ENCODE results near the gene EMCN. TPM values are rescaled to one million over a fixed set of nuclear protein-coding genes. Genes with fewer than 3 reads are reported as not detected.
"Not testable (repeated sequence)": the region's sequence is repeated elsewhere in the genome, so short reads cannot be mapped to it uniquely, and the experiment has no call there.

EMCN gene, protein sequence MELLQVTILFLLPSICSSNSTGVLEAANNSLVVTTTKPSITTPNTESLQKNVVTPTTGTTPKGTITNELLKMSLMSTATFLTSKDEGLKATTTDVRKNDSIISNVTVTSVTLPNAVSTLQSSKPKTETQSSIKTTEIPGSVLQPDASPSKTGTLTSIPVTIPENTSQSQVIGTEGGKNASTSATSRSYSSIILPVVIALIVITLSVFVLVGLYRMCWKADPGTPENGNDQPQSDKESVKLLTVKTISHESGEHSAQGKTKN
- 2.9 TPM for total RNA-seq

DNA sequence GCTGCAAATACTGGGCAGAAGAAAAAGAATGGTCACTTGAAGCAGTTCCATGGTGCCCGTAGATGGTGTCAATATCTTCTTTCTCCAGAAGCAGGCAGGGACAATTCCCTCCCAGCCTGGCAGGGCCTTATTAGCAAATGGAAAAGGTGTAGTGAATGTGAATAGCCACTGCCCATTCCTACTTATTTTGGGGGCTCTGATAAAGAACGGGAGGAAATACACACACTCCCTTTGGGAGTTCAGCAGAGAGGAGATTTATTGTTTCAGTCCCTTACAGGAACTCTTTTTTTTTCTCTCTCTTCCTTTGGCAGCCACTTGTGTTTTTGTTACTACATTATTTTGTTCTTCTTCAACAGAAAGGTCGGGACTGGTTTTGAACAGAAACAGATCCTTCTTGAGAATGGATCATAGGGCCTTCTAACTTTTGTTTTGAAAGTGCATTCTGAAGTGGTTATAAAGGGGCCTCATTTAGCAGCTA, at the start of gene EMCN:
TSS of gene EMCN (minus strand) at position 159 of the 478 bp plus-strand sequence. CDS start at position 51, 108 bp downstream.
- DNase-seq (ENCODE audit: low spot score in 2 of 2) (no peak), FAIRE-seq (no peak)

DNA sequence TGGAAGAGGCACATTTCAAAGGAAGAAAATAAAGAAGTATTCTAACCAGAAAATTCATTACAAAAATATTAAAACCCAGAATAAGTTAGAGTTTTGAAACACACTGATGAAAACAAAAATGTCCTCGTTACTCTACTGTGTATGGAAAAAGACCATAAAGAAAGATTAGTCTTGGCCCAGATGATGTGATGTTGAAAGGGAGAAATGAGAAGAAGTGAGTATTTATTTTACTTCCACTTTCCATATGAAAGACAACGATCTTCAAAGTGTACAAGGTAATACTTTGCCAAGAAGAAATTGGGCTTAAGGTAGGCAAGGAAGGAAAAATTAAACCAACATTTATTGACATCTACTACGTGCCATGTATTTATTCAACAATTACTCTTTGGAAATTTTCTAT, 48.6 kb upstream of the EMCN start:
- FAIRE-seq = no peak

DNA sequence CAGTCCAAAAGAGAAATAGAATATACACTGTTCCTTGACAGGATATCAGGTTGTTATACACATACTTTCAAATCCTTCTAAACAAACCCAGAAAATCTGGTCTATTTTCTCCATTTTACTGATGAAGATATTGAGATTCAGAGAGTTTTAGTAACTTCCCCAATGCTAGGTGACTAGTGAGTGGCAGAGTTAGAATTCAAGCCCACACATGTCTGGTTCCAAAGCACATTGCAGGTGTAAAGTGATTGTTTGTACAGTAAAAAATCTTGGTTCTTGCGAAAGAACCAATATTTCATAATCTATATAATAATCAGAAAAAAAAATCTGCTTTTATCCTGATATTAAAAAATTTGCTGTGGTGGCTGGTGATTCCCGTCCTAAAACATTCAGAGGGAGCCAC, 39.5 kb upstream of the EMCN start:
- FAIRE-seq = no peak
- no peak for DNase-seq (ENCODE audit: low spot score in 2 of 2)

More for the DNA sequence above, 48.6 kb upstream of the EMCN start:
- no peak for DNase-seq (ENCODE audit: low spot score in 2 of 2)

DNA sequence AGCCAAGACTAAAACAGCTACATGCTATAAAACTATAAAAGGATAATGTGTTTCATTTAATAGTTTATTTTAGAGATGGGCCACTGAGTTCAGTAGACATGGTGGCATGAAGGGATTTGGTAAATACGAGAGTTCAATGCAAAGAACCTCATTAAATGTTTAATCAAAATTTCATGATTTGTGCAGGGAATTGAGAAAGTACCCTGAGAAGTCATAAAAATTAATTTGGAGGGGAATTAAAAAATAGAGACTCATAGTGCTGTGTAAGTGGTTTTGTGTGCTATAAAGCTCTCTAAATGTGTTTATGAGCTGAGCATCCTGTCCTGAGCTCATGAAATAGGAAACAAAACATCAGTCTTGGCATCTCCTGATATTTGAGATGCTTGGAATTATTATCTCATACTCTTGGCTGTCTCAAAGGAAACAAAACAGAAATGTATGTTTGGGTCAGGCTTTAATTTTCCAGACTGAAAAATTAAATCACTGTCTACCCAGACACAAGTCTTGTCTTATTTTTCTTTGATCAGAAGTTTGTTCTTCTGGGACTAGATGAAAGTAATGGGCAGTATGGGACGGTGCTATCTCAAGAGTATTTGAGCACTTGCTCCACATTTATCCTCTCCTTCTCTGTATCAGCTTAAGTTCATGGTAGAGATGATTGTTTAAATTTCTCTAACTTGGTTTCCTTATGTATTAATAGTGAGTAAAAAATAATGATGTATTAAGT, 38.0 kb upstream of the EMCN start:
- no peak for DNase-seq (ENCODE audit: low spot score in 2 of 2)
- FAIRE-seq = no peak

DNA sequence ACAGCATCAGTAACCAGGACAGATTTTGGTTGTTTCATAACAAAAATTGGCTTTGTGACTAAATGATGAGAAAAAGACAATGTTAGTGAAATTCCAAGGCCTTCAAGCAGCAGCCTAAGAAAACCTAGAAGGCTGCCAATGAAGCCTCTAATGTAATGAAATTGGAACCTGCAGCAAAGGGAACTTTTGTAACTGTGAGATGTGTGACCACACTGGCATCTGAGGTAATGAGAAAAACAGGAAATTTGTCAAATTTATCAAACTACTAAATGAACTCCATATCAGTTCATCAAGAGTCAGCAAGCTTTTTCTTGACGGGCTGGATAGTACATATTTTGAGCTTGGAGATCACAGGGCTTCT, 30.4 kb upstream of the EMCN start:
- FAIRE-seq (no peak), DNase-seq (ENCODE audit: low spot score in 2 of 2) (no peak)

DNA sequence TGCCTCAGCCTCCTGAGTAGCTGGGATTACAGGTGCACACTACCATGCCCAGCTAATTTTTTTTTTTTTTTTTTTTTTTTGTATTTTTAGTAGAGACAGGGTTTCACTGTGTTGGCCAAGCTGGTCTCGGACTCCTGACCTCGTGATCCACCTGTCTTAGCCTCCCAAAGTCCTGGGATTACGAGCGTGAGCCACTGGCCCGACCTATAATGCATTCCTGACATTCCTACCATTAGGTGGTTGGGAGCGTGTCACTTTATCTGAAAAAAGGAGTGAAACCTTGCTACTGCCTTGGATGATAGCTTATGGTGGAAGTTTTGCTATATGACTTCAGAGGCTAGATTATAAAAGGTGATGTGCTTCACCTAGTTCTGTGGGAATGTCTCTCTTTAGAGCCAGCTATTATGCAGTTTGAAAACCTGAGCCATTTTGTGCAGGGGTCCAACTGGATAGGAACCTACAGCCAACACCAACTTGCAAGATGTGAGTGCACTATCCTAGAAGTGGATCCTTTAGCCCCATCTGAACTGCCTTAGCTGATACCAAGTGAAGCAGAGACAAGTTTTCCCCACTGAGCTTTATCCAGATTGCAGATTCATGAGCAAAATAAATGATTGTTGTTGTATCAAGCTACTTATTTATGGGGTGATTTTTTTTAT, 29.8 kb upstream of the EMCN start:
- FAIRE-seq (no peak), DNase-seq (ENCODE audit: low spot score in 2 of 2) (no peak)

DNA sequence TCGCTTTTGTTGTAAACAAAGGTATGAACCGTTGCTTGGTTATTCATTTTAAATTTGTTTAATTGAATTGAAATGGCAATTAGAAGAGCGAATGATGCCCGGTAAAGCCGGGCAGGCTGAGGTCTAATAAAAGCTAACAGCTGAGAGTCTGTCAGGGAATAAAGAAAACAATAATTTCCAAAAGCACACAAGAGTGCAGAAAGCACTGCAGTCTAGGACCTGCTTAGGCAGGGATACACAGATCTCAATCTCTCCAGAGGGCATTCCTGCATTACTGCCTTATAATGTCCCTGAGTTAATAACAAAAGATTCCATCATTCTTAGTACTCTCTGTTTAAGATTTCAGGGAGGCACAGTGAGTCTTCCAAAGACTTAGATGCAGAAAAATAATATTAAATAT, 27.6 kb upstream of the EMCN start:
- DNase-seq (ENCODE audit: low spot score in 2 of 2) = no peak
- no peak for FAIRE-seq

DNA sequence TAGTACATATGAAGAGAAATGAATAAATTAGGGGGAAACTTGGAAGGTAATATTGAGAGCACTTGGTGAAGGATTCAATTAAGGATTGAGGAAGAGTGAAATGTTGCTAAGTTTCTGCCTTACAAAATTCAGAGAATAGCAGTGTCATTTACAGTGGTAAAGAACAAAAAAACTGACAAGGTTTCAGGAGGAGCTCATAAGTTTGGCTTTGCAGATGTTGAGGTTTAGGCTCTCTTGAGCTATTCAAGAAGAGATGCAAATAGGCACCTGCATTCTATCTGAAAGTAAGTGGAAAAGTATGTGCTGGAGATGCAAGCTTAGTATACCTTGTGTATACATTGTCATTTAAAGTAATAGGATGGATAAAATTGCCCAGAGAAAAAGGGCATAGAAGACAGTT, 22.3 kb upstream of the EMCN start:
- DNase-seq (ENCODE audit: low spot score in 2 of 2) (no peak), FAIRE-seq (no peak)

DNA sequence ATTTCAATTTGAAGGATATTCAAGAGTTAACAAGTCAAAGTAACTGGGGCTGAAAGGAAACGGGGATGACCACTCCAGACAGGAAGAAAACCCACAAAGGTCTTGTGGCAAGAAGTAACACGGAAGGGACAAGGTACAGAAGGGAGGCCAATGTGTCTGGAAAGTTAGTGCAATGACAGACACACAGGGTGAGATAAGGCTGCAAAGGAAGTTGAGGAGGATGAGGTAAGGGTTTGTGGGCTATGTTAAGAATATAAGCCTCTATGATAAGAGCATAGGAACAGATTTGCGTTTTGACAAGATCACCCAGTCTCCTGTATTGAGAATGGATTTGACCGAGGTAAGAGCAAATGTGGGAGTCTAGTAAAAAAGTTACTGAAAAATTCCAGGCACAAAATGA, 21.9 kb upstream of the EMCN start:
- no peak for DNase-seq (ENCODE audit: low spot score in 2 of 2)
- FAIRE-seq = no peak

DNA sequence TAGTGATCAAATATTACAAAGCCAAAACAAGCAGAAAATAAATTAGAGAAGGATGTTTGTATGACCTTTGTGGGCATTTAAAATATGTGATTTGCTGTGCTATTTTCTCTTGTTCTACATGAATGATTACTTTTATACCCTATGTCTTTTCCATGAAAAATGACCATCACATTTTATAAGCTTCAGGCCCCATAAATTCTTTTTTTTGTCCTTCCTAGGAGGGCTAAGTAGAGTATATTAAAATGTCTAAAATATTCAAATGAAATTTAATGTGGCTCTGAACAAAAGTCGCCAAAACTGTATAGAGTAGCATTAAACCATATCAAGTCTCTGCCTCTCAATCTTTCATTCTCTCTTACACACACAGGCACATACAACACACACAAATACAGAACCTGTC, 15.9 kb upstream of the EMCN start:
- no peak for FAIRE-seq

DNA sequence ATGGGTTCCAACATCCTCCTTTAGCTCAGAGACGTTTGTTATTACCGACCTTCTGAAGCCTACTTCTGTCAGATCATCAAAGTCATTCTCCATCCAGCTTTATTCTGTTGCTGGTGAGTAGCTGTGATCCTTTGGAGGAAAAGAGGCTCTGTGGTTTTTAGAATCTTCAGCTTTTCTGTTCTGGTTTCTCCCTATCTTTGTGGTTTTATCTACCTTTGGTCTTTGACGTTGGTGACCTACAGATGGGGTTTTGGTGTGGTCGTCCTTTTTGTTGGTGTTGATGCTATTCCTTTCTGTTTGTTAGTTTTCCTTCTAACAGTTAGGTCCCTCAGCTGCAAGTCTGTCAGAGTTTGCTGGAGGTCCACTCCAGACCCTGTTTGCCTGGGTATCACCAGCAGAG, 12.3 kb upstream of the EMCN start:
- not testable (repeated sequence) for DNase-seq (ENCODE audit: low spot score in 2 of 2); FAIRE-seq

More for the DNA sequence above, 15.9 kb upstream of the EMCN start:
- DNase-seq (ENCODE audit: low spot score in 2 of 2) = no peak

DNA sequence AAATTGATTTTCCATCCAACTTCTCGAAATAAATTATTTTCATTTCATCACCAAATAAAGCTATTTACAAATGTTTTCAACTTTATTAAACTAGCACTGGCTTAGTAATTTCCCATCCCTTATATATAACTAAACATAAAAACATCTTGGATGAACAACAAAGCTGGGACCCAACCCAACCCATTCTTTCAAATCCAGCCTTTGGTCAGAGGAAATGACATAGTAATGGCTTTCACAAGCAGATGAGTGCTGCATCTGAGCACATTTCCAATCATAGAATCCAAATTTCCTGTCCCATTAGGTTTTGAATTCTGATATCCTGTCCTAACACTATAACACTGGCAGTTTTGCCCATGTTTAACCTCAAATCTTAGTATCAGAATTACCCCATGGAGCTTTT, 7.9 kb upstream of the EMCN start:
- DNase-seq (ENCODE audit: low spot score in 2 of 2) (no peak), FAIRE-seq (no peak)

DNA sequence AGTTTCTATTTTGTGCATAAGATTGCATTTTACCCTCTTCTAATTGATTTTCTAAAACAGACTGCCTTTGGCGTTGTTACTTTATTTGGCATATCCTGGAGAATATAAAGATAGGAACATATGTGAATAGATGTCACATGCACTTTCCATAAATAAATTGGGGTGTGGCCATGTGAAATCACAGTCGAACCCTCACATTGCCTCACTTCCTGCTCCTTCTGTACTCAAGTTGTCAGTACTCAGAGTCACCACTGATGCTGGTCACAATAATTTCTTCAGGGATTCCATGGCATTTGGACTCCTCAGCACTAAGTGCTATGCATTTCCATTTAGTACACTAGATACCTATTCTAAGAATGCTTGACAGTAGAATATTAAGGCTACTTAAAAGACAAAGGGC, 1.4 kb upstream of the EMCN start:
- no peak for DNase-seq (ENCODE audit: low spot score in 2 of 2)
- FAIRE-seq = no peak

DNA sequence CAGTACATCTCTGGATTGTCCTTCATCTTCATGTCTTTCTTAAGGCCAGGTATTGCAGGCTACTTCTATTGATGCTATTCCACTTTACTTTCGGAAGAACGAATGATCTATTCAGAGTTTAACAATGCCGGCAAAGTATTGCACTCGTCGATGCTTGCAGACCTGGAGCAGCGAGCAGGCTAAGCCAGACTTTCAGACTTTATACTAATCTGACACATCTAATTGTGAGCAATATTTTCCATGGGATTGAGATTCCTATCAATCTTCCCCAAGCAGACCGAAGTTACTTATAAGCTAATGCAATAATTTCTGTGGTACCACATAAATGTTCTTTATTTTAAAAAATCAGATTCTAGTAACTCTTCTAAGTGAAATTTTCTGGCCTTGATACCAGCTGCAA, 1.6 kb downstream of the EMCN start:
- DNase-seq (ENCODE audit: low spot score in 2 of 2) = no peak
- FAIRE-seq = no peak

DNA sequence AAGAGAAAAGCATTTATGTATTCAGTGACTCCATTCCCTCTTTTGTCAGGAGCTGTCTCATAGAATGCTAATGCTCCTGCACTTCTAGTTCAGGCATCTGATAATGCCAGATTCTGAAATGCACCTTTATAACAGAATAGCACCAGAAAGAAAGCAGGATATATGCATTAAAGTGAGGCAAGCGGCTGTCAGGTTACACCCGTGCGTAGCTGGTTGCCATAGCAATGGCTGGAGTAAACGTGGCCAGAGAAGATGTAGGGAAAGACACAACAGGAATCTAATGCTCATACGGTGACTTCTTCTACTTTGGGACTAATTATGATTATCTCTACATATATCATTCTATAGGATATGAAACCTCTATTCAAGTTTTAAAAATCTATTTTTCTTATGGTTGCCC, 5.9 kb downstream of the EMCN start:
- DNase-seq (ENCODE audit: low spot score in 2 of 2) = no peak
- no peak for FAIRE-seq

DNA sequence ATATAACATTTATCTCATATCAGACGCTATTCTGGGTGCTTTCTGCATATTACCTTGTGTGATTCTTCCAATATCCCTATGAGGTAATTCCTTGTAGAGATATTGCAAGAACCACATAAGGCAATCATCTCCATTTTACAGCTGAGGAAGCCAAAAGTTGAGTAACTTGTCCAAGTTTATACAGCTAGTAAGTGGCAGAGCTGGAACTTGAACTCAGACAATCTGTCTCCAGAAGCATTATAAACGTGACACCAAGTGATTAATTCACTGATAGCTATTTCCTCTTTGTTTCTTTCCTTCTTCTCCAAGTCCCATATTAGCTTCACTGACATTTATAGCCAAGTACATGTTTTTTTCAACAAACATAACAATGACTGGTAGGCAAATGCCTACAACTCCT, 7.3 kb downstream of the EMCN start:
- FAIRE-seq (no peak), DNase-seq (ENCODE audit: low spot score in 2 of 2) (no peak)

DNA sequence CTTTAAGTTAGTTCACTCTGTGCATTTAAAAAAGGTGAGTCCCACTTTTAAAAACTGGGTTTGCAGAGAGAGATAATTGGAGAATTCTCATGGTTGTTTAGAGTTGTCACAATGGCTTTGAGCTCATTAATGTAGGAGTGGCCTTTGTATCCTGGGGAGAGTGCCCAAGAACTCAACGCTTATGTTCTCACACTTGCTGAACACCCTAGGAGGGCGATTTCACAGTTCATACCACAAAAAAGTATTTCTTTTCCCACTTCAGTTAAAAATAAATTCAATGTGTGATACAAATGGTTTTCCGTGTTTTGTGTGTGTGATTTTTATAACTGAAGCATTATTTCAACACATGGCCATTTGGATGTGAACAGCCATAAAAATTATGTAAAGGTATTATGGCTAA, 8.4 kb downstream of the EMCN start:
- DNase-seq (ENCODE audit: low spot score in 2 of 2) (no peak), FAIRE-seq (no peak)

DNA sequence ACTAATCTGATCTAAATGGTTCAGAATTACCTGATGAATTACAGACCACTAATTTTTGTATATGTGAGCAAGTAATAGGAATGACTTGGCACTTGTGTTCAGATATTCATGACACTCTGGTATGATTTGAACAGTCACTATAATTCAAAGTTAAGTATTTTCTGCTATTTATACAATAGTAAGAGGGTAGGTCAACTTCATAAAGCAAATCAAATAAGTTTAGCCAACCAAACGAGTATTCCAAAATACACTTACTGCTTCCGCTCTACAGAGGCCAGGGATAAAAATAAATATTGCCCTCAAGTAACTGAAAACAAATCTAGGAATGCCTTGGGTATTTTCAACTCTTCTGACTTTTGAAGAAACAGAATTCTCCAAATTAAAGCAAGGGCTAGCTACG, 9.1 kb downstream of the EMCN start:
- FAIRE-seq = no peak
- no peak for DNase-seq (ENCODE audit: low spot score in 2 of 2)

DNA sequence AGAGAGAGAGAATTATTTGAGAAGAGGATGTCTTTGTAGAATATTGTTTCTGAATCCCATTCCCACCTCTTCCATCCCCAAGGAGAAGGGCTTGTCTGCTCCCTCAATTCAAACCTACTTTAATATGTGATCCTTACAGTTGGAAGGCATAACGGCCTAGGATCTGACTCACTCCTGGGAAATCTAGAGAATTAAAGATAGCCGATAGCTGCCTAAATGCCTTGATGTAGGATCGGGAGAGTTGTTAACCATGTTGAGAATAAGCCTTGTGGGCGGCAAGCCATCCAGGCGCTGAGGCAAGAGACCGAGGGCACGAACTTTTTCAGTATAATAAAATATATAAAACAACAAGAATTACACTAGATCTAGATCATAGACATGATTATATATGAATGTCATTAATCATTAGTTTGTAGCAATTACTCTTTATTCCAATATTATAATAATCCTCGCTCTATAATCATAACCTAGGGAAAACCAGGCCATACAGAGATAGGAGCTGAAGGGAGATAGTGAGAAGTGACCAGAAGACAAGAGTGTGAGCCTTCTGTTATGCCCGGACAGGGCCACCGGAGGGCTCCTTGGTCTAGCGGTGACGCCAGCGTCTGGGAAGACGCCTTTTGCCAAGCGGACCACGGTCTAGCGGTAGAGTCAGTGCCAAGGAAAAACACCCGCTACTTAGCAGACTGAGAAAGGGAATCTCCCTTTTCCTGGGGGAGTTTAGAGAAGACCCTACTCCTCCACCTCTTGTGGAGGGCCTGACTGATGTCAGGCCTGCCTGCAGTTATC, 13.5 kb downstream of the EMCN start:
- FAIRE-seq = no peak

DNA sequence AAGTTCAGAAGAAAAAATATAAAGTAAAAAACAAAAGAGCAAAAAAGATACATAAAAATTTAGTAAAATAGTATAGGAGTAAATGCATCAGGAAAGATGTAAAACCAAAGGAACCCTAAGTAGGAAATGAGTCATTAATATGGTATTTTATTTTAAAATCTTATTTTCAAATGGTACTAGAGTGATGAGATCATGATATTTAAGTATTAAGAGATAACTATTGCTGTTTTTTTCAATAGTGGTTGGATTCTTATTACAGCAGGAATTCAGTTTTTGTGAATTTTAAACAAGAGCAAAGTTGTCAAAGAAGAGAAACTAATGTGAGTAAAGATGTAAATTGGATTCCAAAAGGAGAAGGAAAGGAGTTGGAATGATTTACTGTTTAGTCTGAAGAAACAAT, 20.0 kb downstream of the EMCN start:
- DNase-seq (ENCODE audit: low spot score in 2 of 2) = no peak
- FAIRE-seq = peak; percentile 40

More for the DNA sequence above, 13.5 kb downstream of the EMCN start:
- no peak for DNase-seq (ENCODE audit: low spot score in 2 of 2)

DNA sequence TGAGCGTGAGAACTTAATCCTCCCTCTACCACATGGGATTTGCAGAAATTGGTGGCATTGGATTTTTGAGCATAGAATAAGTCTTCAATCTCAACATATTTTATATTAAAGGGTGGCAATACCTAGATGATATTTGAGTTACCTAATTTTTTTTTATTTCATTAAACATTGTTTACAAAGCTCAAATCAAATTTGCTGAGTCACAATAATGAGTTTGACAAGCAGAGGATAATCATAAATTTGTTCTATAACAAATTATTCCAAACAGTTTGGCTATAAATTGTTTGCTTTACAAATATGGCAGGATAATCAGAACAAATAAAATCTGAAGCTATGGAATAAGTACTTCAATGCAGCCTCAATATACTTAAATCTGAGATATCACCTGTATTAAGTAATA, 22.7 kb downstream of the EMCN start:
- DNase-seq (ENCODE audit: low spot score in 2 of 2) (no peak), FAIRE-seq (no peak)
